ENCODE results near the gene PGAM2.

GRCh38 chr7:44096326-44096881 lies 31.0 kb upstream of the PGAM2 start:
- no peak for TF ChIP-seq ZFP30 (CRISPR knock-in tag; IDR thresholded peaks at IDR 0.05)
- TF ChIP-seq CSDC2 (CRISPR knock-in tag; IDR thresholded peaks at IDR 0.05) = no peak
- no peak for TF ChIP-seq CSRNP3 (CRISPR knock-in tag; IDR thresholded peaks at IDR 0.05)
- TF ChIP-seq BACH2 (CRISPR knock-in tag; IDR thresholded peaks at IDR 0.05; ENCODE audit: borderline replicate concordance) = no peak
- no peak for TF ChIP-seq PATZ1 (CRISPR knock-in tag; IDR thresholded peaks at IDR 0.05; ENCODE audit: borderline replicate concordance)

Data from SK-N-SH treated with all-trans-retinoic acid at 6 μM for 48 hours (cell line).